Muscle of arm (tissue), 12 donors: ENCODE measurements around the gene BDKRB1. TPM values are rescaled to one million over a fixed set of nuclear protein-coding genes. Genes with fewer than 3 reads are reported as not detected.

ENCODE experiments used
- DNase-seq: peaks from one replicate; pipeline ENCODE4 v3.0.0-alpha.2; 2013
- polyA plus RNA-seq, 12 donors: library from polyadenylated mRNA; unstranded; fragments of 120-200 nt; gene quantifications; one replicate each; pipeline ENCODE4 v1.2.1, GENCODE V29; 2013; ENCODE audit not compliant: insufficient read length in 12 of 12

The BDKRB1 gene
- polyA plus RNA-seq, 12 donors = 0.28 to 1.2 (median 0.71) TPM; not detected in 2

GRCh38 chr14:96261053-96261452, 5.0 kb downstream of the BDKRB1 start:
- no peak for DNase-seq

- no peak for DNase-seq
These were observed 6.0 kb downstream of the BDKRB1 start for GRCh38 chr14:96261772-96262655.

- no peak for DNase-seq
These were observed 7.6 kb downstream of the BDKRB1 start for GRCh38 chr14:96263347-96264199.

- no peak for DNase-seq
These were observed 8.2 kb downstream of the BDKRB1 start for GRCh38 chr14:96264200-96264553.

GRCh38 chr14:96264853-96265252, 8.8 kb downstream of the BDKRB1 start:
- DNase-seq = no peak

GRCh38 chr14:96265383-96266095, 9.5 kb downstream of the BDKRB1 start:
- DNase-seq = no peak

GRCh38 chr14:96267336-96267735, 11.3 kb downstream of the BDKRB1 start:
- DNase-seq = peak; percentile 52

GRCh38 chr14:96267916-96268315, 11.9 kb downstream of the BDKRB1 start:
- no peak for DNase-seq

GRCh38 chr14:96268431-96269358, 12.7 kb downstream of the BDKRB1 start:
- DNase-seq = no peak

GRCh38 chr14:96269359-96269710, 13.3 kb downstream of the BDKRB1 start:
- no peak for DNase-seq

GRCh38 chr14:96270565-96271420, 14.8 kb downstream of the BDKRB1 start:
- no peak for DNase-seq

- DNase-seq = no peak
These were observed 15.4 kb downstream of the BDKRB1 start for GRCh38 chr14:96271421-96271762.

GRCh38 chr14:96272777-96273473, 16.9 kb downstream of the BDKRB1 start:
- DNase-seq = no peak

- DNase-seq = no peak
These were observed 17.6 kb downstream of the BDKRB1 start for GRCh38 chr14:96273629-96274028.

- DNase-seq = no peak
These were observed 18.1 kb downstream of the BDKRB1 start for GRCh38 chr14:96274122-96274521.

- DNase-seq = no peak
These were observed 18.5 kb downstream of the BDKRB1 start for GRCh38 chr14:96274543-96274942.

GRCh38 chr14:96275177-96276112, 19.4 kb downstream of the BDKRB1 start:
- peak; percentile 66 for DNase-seq

GRCh38 chr14:96277890-96278289, 21.9 kb downstream of the BDKRB1 start:
- no peak for DNase-seq
